NCI-H2227 treated with DMSO at 0.1 percent for 48 hours (cell line): Measurements from ENCODE around the gene PPP2R1A.
"Not testable (repeated sequence)": the region's sequence is repeated elsewhere in the genome, so short reads cannot be mapped to it uniquely, and the experiment has no call there.

Source experiments
- DNase-seq: peaks from one replicate; lab custom pipeline; 2025; lab: John Stamatoyannopoulos, UW

Gene PPP2R1A

GRCh38 chr19:52200755-52201391 lies 11.0 kb downstream of the PPP2R1A start:
- not testable (repeated sequence) for DNase-seq

- no peak for DNase-seq
Measured at GRCh38 chr19:52206481-52206880, 16.6 kb downstream of the PPP2R1A start.

- DNase-seq = no peak
Measured at GRCh38 chr19:52211203-52211602, 21.4 kb downstream of the PPP2R1A start.

- DNase-seq = no peak
Measured at GRCh38 chr19:52211926-52212571, 22.2 kb downstream of the PPP2R1A start.

- DNase-seq = no peak
Measured at GRCh38 chr19:52212572-52213255, 22.9 kb downstream of the PPP2R1A start.

GRCh38 chr19:52214241-52214640 lies 24.4 kb downstream of the PPP2R1A start:
- no peak for DNase-seq

GRCh38 chr19:52216401-52216800 lies 26.5 kb downstream of the PPP2R1A start:
- DNase-seq = no peak

- no peak for DNase-seq
Measured at GRCh38 chr19:52217576-52217975, 27.7 kb downstream of the PPP2R1A start.

DNA sequence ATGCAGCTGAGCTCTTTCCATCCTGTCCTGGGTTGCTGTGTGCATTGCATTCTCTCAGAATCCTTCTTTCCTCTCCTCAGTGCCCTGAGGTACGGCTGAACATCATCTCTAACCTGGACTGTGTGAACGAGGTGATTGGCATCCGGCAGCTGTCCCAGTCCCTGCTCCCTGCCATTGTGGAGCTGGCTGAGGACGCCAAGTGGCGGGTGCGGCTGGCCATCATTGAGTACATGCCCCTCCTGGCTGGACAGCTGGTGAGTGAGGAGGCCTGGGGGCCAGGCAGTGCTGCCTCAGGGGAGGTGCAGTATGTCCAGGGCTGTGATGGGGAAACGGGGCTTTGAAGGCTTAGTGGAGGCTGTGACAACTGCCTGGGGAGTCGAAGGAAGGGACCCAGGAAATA lies 29.8 kb downstream of the PPP2R1A start:
- no peak for DNase-seq

- no peak for DNase-seq
Measured at GRCh38 chr19:52221031-52221430, 31.2 kb downstream of the PPP2R1A start.

DNA sequence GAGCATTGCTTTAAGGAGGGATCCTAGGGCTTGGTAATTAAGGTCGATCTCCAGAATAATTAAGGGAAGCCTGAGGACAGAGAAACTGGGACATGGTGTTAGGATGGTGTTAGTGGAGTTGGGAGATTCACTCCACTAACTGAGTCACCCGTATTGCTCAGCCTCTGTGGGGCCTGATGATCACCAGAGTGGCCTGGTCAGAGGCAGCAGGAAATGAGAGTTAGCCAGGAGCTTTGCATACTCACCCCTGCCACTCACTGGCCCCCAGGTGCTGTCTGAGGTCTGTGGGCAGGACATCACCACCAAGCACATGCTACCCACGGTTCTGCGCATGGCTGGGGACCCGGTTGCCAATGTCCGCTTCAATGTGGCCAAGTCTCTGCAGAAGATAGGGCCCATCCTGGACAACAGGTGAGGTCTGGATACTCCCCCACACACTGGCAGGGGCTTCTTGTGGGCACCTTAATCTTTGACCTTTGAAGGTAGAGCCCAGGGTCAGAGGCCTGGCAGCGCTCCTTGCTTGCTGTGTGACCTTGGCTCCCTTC lies 32.1 kb downstream of the PPP2R1A start:
- DNase-seq = no peak

DNA sequence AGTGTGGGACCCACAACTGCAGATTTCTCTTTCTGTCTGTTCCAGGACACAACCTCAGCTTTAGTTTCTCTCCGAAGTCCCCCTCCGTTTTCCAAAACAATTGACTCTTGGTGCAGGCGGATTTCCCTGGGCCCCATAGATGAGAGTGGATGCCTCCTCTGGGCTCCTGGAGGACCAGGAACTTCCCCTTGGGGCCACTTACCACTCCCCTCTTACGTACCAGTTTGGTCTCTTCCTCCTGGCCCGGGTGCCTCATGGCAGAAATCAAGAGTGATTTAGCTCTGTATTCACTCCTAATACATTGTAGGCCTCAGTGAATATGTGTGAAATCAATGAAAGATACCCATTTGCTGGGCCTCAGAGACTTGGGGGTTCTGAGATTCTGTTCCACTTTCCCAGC lies 34.4 kb downstream of the PPP2R1A start:
- no peak for DNase-seq

GRCh38 chr19:52226652-52227051 lies 36.8 kb downstream of the PPP2R1A start:
- no peak for DNase-seq

GRCh38 chr19:52227196-52227940 lies 37.5 kb downstream of the PPP2R1A start:
- DNase-seq = no peak

DNA sequence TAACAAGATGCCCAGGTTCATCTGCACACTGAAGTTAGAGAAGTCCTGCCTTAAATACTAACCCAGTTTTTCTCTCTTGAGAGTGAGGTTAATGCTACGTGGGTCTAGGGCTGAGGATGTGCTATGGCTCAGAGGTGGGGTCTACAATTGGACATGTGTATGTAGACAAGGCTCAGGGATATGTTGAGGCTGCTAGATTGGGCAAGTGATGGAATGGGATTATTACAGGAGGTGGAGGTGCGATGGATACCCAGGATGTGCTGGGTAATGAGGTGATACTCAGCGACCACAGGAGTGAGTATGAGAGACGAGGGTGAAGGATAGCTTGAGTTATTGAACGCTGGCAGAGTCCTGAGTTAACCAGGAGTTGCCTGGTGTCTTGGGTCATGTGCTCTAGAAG lies 38.1 kb downstream of the PPP2R1A start:
- DNase-seq = no peak

- DNase-seq = no peak
Measured at GRCh38 chr19:52229524-52229923, 39.7 kb downstream of the PPP2R1A start.

- no peak for DNase-seq
Measured at GRCh38 chr19:52230685-52231084, 40.8 kb downstream of the PPP2R1A start.

- no peak for DNase-seq
Measured at GRCh38 chr19:52231154-52231910, 41.5 kb downstream of the PPP2R1A start.

GRCh38 chr19:52234406-52234805 lies 44.6 kb downstream of the PPP2R1A start:
- DNase-seq = no peak

GRCh38 chr19:52237197-52237596 lies 47.3 kb downstream of the PPP2R1A start:
- DNase-seq = no peak

DNA sequence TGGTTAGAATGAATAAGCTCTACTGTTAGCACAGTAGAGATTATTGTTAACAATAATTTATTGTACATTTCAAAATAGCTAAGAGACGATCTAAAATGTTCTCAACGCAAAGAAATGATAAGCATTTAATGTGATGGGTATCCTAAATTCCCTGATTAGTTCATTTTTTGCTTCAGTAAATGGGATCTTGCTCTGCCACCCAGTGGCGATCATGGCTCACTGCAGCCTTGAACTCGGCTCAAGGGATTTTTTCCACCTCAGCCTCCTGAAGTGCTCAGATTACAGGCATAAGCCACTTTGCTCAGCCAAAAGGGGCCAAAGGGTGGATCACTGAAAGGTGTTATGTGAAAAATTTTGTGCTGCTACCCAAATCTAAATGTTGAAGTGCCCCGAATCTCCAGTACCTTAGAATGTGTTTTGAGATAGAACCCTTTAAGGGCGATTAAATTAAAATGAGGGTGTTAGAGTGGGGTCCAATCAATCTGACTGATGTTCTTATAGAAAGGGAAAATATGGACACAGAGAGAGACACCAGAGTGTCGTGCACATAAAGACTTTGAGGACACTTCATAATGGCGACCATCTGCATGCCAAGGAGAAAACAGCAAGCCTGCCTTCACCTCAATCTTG lies 48.0 kb downstream of the PPP2R1A start:
- DNase-seq = peak; percentile 10
